GM21447 (cell line): ENCODE measurements around the gene CCL14.
"Not testable (repeated sequence)": the region's sequence is repeated elsewhere in the genome, so short reads cannot be mapped to it uniquely, and the experiment has no call there.

ENCODE experiments used
- ATAC-seq: cut with Tn5 transposase; IDR thresholded peaks from one replicate; pipeline ENCODE4 v1.9.1; 2021; ENCODE audit not compliant: unreplicated experiment

The CCL14 gene

DNA sequence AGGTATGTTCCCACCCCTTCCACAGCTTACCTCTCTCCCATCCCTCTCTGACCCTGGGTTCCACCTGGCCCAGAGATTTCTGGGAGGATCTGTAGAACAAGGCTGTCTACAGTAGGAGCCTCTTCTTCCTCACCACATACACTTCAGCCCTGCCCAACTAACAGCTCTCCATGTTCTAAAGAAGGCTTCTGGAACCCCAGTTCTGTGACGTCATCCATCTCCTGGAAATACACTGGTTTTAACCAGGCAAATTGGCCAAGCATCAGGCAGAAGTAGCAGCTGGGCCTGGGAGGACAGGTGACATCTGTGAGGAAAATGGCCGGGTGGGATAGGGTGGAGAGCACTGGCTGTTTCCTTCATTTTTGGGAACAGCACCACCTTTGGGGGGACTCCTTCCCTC, 43.0 kb downstream of the CCL14 start, which contains the start of gene LYZL6:
Gene LYZL6 (minus strand): TSS at position 177 of the 400 bp plus-strand sequence. CDS start 4,357 bp downstream, outside the sequence.
- ATAC-seq = no peak

DNA sequence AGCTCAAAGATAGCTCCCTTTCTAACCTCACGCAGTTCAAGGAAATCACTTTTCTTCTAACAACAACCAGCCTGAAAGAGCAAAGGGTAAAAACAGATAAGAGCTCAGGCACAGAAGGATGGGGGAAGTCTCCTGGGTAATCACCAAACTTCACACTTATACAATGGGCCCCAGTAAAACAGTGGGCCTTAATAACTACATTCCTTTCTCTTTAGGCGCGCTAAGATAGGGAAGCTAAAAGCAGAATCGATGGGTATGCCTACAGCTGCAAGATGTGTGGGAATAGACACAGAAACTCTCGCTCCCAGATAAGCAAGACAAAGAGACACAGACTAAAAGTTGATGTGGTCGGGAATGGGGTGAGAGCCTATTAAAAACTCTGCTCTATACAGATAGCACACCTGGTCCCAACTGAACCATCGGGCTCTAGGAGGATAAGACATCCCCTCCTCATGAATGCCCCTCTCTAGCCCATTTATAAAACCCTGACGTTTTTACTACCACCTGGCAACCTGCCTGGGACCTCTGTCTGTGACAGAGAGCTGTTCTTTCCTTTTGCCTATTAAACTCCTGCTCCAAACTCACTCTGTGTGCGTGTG, 43.8 kb downstream of the CCL14 start:
- ATAC-seq = no peak

DNA sequence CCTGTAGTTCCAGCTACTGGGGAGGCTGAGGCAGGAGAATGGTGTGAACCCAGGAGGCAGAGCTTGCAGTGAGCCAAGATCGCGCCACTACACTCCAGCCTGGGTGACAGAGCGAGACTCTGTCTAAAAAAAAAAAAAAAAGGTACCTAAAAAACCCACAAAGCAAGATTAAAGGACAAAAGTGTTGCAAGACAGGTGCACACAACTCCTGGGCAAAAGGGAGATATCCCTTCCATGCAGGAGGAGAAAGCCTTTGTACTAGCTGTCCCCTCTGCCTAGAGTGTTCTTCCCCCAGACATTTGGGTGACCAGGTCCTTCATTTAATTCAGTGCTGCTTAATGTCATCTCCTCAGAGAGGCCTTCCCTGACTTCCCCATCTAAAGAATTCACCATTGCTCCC, 48.0 kb downstream of the CCL14 start:
- not testable (repeated sequence) for ATAC-seq

DNA sequence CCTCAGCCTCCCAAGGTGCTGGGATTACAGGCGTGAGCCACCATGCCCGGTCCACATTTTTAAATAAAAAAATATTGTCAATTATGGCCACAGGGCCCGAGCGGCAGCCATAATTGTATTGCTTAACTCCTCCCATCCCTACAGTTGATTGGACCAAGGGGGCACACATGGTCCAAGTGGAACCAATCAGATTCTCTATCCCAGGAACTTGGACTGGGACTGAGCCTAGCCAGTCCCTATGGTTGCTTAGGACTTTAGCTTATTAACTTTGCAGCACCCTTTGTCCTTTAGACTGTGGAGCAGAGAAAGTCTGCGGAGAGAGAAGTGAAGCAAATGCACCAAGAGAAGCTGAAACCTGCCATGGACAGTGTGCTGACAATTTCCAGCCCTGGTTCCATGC, 50.5 kb downstream of the CCL14 start:
- no peak for ATAC-seq

DNA sequence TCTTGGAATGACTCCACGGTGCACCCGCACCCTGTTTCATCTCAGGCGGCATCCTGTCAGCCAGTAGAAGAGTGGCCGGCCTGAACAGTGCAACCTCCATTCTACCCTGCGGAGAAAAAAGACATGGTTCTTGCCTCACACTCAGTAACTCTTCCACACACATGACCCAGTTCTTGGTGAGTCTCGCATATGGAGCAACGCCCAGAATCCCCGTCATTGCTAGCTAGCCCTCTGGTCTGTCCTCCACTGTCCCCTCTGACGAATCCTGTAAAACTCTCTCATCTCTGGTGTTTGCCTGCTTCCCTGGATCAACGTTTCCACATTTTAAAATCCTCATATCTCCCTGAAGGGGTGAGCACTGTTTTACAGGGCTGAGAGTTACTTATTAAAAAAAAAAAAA, 51.8 kb downstream of the CCL14 start:
- ATAC-seq = no peak
